ENCODE results near the gene EIF3L. TPM values are rescaled to one million over a fixed set of nuclear protein-coding genes. Genes with fewer than 3 reads are reported as not detected.

Gene EIF3L
- total and polyA plus RNA-seq, 10 of the 15 experiments (the other 5 are each of a cell fraction or from before 2014, with no cell fraction given) = 294 to 1,037 (median 618) TPM

DNA sequence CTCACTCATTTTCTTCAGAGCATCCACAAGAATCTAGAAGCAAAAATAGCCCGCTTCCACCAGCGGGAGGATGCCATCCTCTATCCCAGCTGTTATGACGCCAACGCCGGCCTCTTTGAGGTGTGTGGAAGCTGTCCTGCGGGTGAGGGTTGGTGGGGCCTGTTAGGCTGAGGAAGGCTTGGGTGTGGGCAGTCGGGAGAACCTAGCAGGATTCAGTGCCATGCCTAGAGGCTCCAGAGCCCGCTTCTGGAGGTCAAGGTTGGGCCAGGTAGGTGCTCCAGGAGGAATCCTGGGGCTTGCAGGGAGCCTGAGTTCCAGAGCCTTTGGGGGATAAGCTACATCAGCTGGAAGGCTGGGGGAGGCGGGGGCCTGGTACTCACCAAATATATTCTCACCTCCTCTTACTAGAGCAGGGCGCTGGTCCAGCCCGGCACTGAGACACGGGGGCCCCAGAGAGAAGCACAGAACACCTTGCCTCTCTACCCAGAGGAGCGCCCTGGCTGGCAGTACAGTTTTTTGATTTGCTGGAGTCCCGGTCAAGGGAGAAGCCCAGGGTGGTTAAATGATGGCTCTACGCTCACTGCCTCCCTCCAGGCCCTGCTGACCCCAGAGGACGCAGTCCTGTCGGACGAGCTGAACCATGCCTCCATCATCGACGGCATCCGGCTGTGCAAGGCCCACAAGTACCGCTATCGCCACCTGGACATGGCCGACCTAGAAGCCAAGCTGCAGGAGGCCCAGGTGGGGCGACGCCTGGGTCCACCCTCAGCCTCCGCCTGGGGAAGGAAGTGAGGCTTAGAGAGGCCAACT lies 36.1 kb upstream of the EIF3L start:
- H3K27ac ChIP-seq (ENCODE audit: control insufficient read depth, insufficient read depth) = no peak overlapping the region
- DNase-seq (ENCODE audit: low read depth, low spot score) = no peak
- ChIA-PET CTCF (interaction anchor here (8.7 kb wide), 1 partner anchor 50 kb away, joined by 121 read pairs; no protein-coding TSS in a partner anchor), RAD21 (ENCODE audit: unreplicated experiment) (no interaction called here), POLR2A (no interaction called here), SMC1A (ENCODE audit: uncharacterized antibody, unreplicated experiment) (no interaction called here)
- peaks cover 8% of the 10 kb centered on the region for H3K4me1 ChIP-seq (ENCODE audit: control insufficient read depth, insufficient read depth, low read length)
- H3K36me3 ChIP-seq (ENCODE audit: control insufficient read depth in 2 of 2, insufficient read depth in 2 of 2, low read length in 1 of 2) = no peaks in the 10 kb centered on the region
- H3K27me3 ChIP-seq (replicated peaks in 1 of 2; ENCODE audit: control insufficient read depth in 2 of 2, insufficient read depth in 2 of 2, low read length in 1 of 2) = no peaks in the 10 kb centered on the region; a peak in 1 of 4 replicates
- H4K20me1 ChIP-seq (ENCODE audit: control insufficient read depth, insufficient read depth) = no peaks in the 10 kb centered on the region
- H3K9me3 ChIP-seq (replicated peaks; ENCODE audit: control insufficient read depth, insufficient read depth, low read length) = no peaks in the 10 kb centered on the region
- H3K9ac ChIP-seq (ENCODE audit: control insufficient read depth, insufficient read depth, low read length) = no peak overlapping the region
- H3K4me2 ChIP-seq (ENCODE audit: control insufficient read depth, insufficient read depth) = no peak overlapping the region
- H3K79me2 ChIP-seq (ENCODE audit: control insufficient read depth, insufficient read depth, low read length) = no peaks in the 10 kb centered on the region
- in situ Hi-C loops (cut with MboI) = no loop called here
- 81% methylated on average over 27 of the region's 27 CpGs for WGBS (ENCODE audit: insufficient coverage, insufficient replicate concordance, low lambda C conversion rate, missing lambda C conversion rate)
- ATAC-seq = no peak
- intact Hi-C loops (cut with micrococcal nuclease; ENCODE audit: unreplicated experiment) = no loop called here
- FAIRE-seq = no peak
- H2AFZ ChIP-seq (ENCODE audit: control insufficient read depth, low read depth, low read length) = no peak overlapping the region
- H3K4me3 ChIP-seq = no peak overlapping the region
- BruUV-seq (replicated peaks) = no TSS peak
- no peak for TF ChIP-seq NFIC (IDR thresholded peaks at IDR 0.05; ENCODE audit: low read depth, low read length)
- TF ChIP-seq JUND (IDR thresholded peaks at IDR 0.05; ENCODE audit: low read depth, low read length) = no peak
- TF ChIP-seq TAF1 (IDR thresholded peaks at IDR 0.05; ENCODE audit: borderline replicate concordance, low read depth, low read length) = no peak
- no peak for TF ChIP-seq DPF2 (IDR thresholded peaks at IDR 0.05)
- no peak for TF ChIP-seq SREBF1 (IDR thresholded peaks at IDR 0.05; ENCODE audit: low read length)
- no peak for TF ChIP-seq GABPA (IDR thresholded peaks at IDR 0.05; ENCODE audit: low read depth)
- TF ChIP-seq CREM (IDR thresholded peaks at IDR 0.05; ENCODE audit: low read depth) = no peak
- TF ChIP-seq TARDBP (IDR thresholded peaks at IDR 0.05; ENCODE audit: borderline replicate concordance) = no peak
- TF ChIP-seq TBL1XR1 (IDR thresholded peaks at IDR 0.05; ENCODE audit: low read depth, low read length) = no peak
- no peak for TF ChIP-seq BMI1 (IDR thresholded peaks at IDR 0.05; ENCODE audit: borderline replicate concordance)
- TF ChIP-seq, protein P1, sequence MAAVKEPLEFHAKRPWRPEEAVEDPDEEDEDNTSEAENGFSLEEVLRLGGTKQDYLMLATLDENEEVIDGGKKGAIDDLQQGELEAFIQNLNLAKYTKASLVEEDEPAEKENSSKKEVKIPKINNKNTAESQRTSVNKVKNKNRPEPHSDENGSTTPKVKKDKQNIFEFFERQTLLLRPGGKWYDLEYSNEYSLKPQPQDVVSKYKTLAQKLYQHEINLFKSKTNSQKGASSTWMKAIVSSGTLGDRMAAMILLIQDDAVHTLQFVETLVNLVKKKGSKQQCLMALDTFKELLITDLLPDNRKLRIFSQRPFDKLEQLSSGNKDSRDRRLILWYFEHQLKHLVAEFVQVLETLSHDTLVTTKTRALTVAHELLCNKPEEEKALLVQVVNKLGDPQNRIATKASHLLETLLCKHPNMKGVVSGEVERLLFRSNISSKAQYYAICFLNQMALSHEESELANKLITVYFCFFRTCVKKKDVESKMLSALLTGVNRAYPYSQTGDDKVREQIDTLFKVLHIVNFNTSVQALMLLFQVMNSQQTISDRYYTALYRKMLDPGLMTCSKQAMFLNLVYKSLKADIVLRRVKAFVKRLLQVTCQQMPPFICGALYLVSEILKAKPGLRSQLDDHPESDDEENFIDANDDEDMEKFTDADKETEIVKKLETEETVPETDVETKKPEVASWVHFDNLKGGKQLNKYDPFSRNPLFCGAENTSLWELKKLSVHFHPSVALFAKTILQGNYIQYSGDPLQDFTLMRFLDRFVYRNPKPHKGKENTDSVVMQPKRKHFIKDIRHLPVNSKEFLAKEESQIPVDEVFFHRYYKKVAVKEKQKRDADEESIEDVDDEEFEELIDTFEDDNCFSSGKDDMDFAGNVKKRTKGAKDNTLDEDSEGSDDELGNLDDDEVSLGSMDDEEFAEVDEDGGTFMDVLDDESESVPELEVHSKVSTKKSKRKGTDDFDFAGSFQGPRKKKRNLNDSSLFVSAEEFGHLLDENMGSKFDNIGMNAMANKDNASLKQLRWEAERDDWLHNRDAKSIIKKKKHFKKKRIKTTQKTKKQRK (IDR thresholded peaks at IDR 0.05; ENCODE audit: low read depth, low read length) = no peak
- TF ChIP-seq, protein P2, sequence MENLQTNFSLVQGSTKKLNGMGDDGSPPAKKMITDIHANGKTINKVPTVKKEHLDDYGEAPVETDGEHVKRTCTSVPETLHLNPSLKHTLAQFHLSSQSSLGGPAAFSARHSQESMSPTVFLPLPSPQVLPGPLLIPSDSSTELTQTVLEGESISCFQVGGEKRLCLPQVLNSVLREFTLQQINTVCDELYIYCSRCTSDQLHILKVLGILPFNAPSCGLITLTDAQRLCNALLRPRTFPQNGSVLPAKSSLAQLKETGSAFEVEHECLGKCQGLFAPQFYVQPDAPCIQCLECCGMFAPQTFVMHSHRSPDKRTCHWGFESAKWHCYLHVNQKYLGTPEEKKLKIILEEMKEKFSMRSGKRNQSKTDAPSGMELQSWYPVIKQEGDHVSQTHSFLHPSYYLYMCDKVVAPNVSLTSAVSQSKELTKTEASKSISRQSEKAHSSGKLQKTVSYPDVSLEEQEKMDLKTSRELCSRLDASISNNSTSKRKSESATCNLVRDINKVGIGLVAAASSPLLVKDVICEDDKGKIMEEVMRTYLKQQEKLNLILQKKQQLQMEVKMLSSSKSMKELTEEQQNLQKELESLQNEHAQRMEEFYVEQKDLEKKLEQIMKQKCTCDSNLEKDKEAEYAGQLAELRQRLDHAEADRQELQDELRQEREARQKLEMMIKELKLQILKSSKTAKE (IDR thresholded peaks at IDR 0.05; ENCODE audit: low read depth, poor library complexity, severe bottlenecking) = no peak
- no peak for TF ChIP-seq MYB (IDR thresholded peaks at IDR 0.05; ENCODE audit: borderline replicate concordance, low read depth, low read length)
- no peak for TF ChIP-seq EGR1 (IDR thresholded peaks at IDR 0.05; ENCODE audit: borderline replicate concordance in 1 of 2, low read depth in 2 of 2, low read length in 2 of 2)
- no peak for TF ChIP-seq ATF7 (IDR thresholded peaks at IDR 0.05; ENCODE audit: low read depth)
- TF ChIP-seq KLF5 (IDR thresholded peaks at IDR 0.05; ENCODE audit: partially characterized antibody) = no peak
